Endodermal cell (in vitro differentiated cells): ENCODE results near the gene ZNF615. TPM values are rescaled to one million over a fixed set of nuclear protein-coding genes. Genes with fewer than 3 reads are reported as not detected.

Source experiments
- DNase-seq: peaks from one replicate; pipeline ENCODE4 v3.0.0-alpha.2; 2017
- H3K27ac ChIP-seq: 2 replicates; pipeline ENCODE4 v1.5.1; 2013; ENCODE audit warnings: mild to moderate bottlenecking, low read depth, low read length, moderate library complexity
- H3K27me3 ChIP-seq: 2 replicates; pipeline ENCODE4 v1.6.1; 2013; ENCODE audit warnings: mild to moderate bottlenecking, low read length, moderate library complexity; ENCODE audit not compliant: insufficient read depth, control insufficient read depth, poor library complexity, severe bottlenecking
- H3K36me3 ChIP-seq: 2 replicates; pipeline ENCODE4 v1.7.0; 2013; ENCODE audit warnings: mild to moderate bottlenecking, low read length, moderate library complexity; ENCODE audit not compliant: control insufficient read depth, insufficient read depth
- H3K4me1 ChIP-seq: one replicate; pipeline ENCODE4 v1.7.0; 2013; ENCODE audit warnings: low read length; ENCODE audit not compliant: control insufficient read depth, insufficient read depth
- H3K4me3 ChIP-seq: 2 replicates; pipeline ENCODE4 v1.5.1; 2013; ENCODE audit warnings: mild to moderate bottlenecking, low read length, moderate library complexity
- H3K9ac ChIP-seq: 2 replicates; pipeline ENCODE4 v1.6.1; 2013; ENCODE audit warnings: mild to moderate bottlenecking, low read length, moderate library complexity; ENCODE audit not compliant: poor library complexity, severe bottlenecking; ENCODE audit errors: extremely low read depth
- H3K9me3 ChIP-seq: 2 replicates; pipeline ENCODE4 v1.6.1; 2013; ENCODE audit warnings: mild to moderate bottlenecking, low read length, moderate library complexity; ENCODE audit not compliant: control insufficient read depth
- H3K27ac Mint-ChIP-seq: 2 replicates; pipeline ENCODE4 v1.8.0; 2020; ENCODE audit warnings: mixed read lengths
- H3K27me3 Mint-ChIP-seq: 2 replicates; pipeline ENCODE4 v1.8.0; 2021; ENCODE audit warnings: mild to moderate bottlenecking, mixed read lengths; ENCODE audit not compliant: insufficient read depth
- H3K36me3 Mint-ChIP-seq: 2 replicates; pipeline ENCODE4 v1.8.0; 2020; ENCODE audit warnings: low read depth, mixed read lengths
- H3K4me1 Mint-ChIP-seq: 2 replicates; pipeline ENCODE4 v1.8.0; 2020; ENCODE audit warnings: mixed read lengths
- H3K4me3 Mint-ChIP-seq: 2 replicates; pipeline ENCODE4 v1.8.0; 2020; ENCODE audit warnings: mild to moderate bottlenecking, moderate library complexity, mixed read lengths
- H3K9me3 Mint-ChIP-seq: 2 replicates; pipeline ENCODE4 v1.8.0; 2020; ENCODE audit warnings: mild to moderate bottlenecking, mixed read lengths
- WGBS, 2 experiments: methylation state at CpG; one replicate each; pipeline versions ENCODE4 v1.1.5 to v1.1.7; 2013; ENCODE audit warnings: missing lambda C conversion rate in 2 of 2, mixed read lengths in 1 of 2; ENCODE audit not compliant: insufficient coverage in 1 of 2, insufficient read length in 1 of 2; 5-methylcytosine and 5-hydroxymethylcytosine counted together
- total RNA-seq, 2 donors: library from RNA; stranded (reverse); fragmentation: NEBNext Ultra II Directional in 1 of 2; extraction: Animal tissue kit (Norgen Biotek cat#: 25700) in 1 of 2; gene quantifications; 2 replicates in 1 of 2; 3 replicates in 1 of 2; pipeline ENCODE4 v1.2.1, GENCODE V29; 2021
- TF ChIP-seq, protein P1 (sequence below): fragments of 200-600 bp; sonication (generic); conservative IDR thresholded peaks from 2 replicates; pipeline ENCODE4 v1.5.0; 2021; ENCODE audit warnings: antibody characterized with exemption, mild to moderate bottlenecking

The ZNF615 gene
- total RNA-seq, 2 donors from 2014 or later, result 19.3 to 29.1 TPM

DNA sequence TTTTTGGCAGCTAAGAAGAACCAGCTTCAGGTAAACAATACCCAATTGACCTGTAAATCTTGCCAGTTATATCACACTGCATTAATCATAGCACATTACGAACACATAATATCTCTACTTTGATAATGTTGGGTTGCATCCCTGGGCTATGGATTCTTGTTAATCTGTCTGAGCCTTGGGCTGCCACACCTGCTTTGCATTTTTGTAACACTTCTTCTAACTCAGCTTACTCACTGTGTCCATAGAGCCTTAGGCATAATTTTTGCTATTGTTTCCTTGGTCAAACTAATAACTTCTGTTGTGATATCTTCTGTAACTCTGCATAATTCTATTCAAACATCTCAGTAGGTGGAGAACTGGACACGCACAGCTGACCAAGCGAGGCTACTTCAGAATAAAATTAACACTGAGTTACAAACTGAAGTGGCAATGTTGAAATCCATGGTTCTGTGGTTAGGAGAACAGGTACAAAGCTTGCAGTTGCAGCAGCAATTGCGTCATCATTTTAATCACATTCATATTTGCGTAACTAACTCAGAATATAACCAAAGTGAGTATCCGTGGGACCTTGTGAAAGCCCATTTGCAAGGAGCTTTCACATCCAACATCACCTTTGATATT lies 27.8 kb downstream of the ZNF615 start:
- TF ChIP-seq, protein P1, sequence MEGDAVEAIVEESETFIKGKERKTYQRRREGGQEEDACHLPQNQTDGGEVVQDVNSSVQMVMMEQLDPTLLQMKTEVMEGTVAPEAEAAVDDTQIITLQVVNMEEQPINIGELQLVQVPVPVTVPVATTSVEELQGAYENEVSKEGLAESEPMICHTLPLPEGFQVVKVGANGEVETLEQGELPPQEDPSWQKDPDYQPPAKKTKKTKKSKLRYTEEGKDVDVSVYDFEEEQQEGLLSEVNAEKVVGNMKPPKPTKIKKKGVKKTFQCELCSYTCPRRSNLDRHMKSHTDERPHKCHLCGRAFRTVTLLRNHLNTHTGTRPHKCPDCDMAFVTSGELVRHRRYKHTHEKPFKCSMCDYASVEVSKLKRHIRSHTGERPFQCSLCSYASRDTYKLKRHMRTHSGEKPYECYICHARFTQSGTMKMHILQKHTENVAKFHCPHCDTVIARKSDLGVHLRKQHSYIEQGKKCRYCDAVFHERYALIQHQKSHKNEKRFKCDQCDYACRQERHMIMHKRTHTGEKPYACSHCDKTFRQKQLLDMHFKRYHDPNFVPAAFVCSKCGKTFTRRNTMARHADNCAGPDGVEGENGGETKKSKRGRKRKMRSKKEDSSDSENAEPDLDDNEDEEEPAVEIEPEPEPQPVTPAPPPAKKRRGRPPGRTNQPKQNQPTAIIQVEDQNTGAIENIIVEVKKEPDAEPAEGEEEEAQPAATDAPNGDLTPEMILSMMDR, result no peak
- DNase-seq, result no peak
- H3K4me1 ChIP-seq, result no peaks in the 10 kb centered on the region
- H3K9me3 Mint-ChIP-seq, result peaks cover 72% of the 10 kb centered on the region
- no peak overlapping the region for H3K4me3 ChIP-seq
- peaks cover 83% of the 10 kb centered on the region for H3K36me3 Mint-ChIP-seq
- no peaks in the 10 kb centered on the region for H3K4me1 Mint-ChIP-seq
- H3K36me3 ChIP-seq, result peaks cover 13% of the 10 kb centered on the region
- H3K9me3 ChIP-seq, result peaks cover 96% of the 10 kb centered on the region
- no peaks in the 10 kb centered on the region for H3K27me3 ChIP-seq
- no peaks in the 10 kb centered on the region for H3K27me3 Mint-ChIP-seq
- 89 to 94% methylated on average over 3 to 6 of the region's 6 CpGs for WGBS, 2 experiments
- H3K4me3 Mint-ChIP-seq, result no peak overlapping the region
- no peak overlapping the region for H3K27ac ChIP-seq
- no peak overlapping the region for H3K27ac Mint-ChIP-seq
- H3K9ac ChIP-seq, result no peak overlapping the region

DNA sequence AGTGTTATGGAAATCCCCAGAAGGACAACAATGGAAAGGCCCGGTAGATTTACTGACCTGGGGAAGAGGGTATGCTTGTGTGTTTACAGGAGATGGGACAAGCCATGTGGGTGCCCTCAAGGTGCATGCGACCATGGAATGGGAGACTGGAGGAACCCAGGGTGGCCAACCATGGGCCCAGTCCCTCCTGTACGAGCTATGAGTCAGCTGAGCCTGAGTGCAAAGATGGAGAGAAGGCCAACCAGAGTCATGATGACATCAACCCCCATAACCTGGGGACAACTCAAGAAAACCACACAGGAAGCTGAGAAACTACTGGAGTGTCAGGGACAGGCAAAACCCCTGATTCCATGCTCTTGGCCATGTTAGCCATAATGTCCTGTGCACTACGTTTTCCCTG lies 29.1 kb downstream of the ZNF615 start:
- no peak overlapping the region for H3K27ac ChIP-seq
- Mint-ChIP-seq H3K36me3 (peaks cover 91% of the 10 kb centered on the region), H3K4me1 (no peaks in the 10 kb centered on the region), H3K9me3 (peaks cover 83% of the 10 kb centered on the region), H3K27ac (no peak overlapping the region), H3K27me3 (no peaks in the 10 kb centered on the region), H3K4me3 (no peak overlapping the region)
- H3K9ac ChIP-seq, result no peak overlapping the region
- no peak overlapping the region for H3K4me3 ChIP-seq
- DNase-seq, result no peak
- no peaks in the 10 kb centered on the region for H3K4me1 ChIP-seq
- 83 to 93% methylated on average over 3 to 4 of the region's 4 CpGs for WGBS, 2 experiments
- TF ChIP-seq, protein P1, result no peak
- H3K36me3 ChIP-seq, result peaks cover 25% of the 10 kb centered on the region
- H3K9me3 ChIP-seq, result peaks cover 97% of the 10 kb centered on the region
- H3K27me3 ChIP-seq, result no peaks in the 10 kb centered on the region

DNA sequence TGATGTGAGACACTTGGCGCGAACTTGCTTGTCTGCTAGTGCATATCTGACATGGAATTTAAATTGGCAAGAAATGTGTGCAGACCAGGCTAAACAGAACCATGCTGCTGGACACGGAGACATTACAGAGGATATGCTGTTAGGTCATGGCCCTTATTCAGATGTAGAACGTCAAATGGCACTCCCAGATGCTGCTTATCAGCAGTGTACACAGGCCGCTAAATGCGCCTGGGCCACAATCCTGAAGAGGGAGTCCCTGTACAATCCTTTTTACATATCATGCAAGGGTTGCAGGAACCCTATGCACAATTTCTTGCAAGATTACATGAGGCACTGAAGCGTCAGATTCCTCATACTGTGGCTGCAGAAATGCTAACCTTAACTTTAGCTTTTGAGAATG lies 30.7 kb downstream of the ZNF615 start:
- H3K4me1 ChIP-seq, result no peaks in the 10 kb centered on the region
- Mint-ChIP-seq H3K4me1 (no peaks in the 10 kb centered on the region), H3K27me3 (no peaks in the 10 kb centered on the region), H3K9me3 (peaks cover 84% of the 10 kb centered on the region), H3K4me3 (no peak overlapping the region), H3K27ac (no peak overlapping the region), H3K36me3 (peaks cover 92% of the 10 kb centered on the region)
- H3K4me3 ChIP-seq, result no peak overlapping the region
- peaks cover 41% of the 10 kb centered on the region for H3K36me3 ChIP-seq
- no peak for DNase-seq
- H3K27me3 ChIP-seq, result no peaks in the 10 kb centered on the region
- TF ChIP-seq, protein P1, result no peak
- 93 to 96% methylated on average over 7 of the region's 7 CpGs for WGBS, 2 experiments
- H3K27ac ChIP-seq, result no peak overlapping the region
- no peak overlapping the region for H3K9ac ChIP-seq
- H3K9me3 ChIP-seq, result peaks cover 98% of the 10 kb centered on the region
